KMS-11 (cell line): ENCODE measurements around the gene KCNB1.

Experiments
- H2AFZ ChIP-seq: fragments of 200-600 bp; sonication (generic); 2 replicates; pipeline ENCODE4 v1.6.1; 2016; ENCODE audit warnings: antibody characterized with exemption, mixed run types, low read depth
- H3K27ac ChIP-seq: fragments of 200-600 bp; sonication (generic); 2 replicates; pipeline ENCODE4 v1.6.1; 2016; ENCODE audit warnings: mild to moderate bottlenecking, mixed run types
- H3K27me3 ChIP-seq: fragments of 200-600 bp; sonication (generic); 2 replicates; pipeline ENCODE4 v1.6.1; 2017; ENCODE audit warnings: mild to moderate bottlenecking, low read depth, mixed run types, moderate library complexity; ENCODE audit not compliant: insufficient read depth
- H3K36me3 ChIP-seq: fragments of 200-600 bp; sonication (generic); 2 replicates; pipeline ENCODE4 v1.6.1; 2017; ENCODE audit warnings: mild to moderate bottlenecking, mixed run types; ENCODE audit not compliant: insufficient read depth
- H3K4me1 ChIP-seq: fragments of 200-600 bp; sonication (generic); 2 replicates; pipeline ENCODE4 v1.6.1; 2016; ENCODE audit warnings: mild to moderate bottlenecking, low read depth, mixed run types; ENCODE audit not compliant: poor library complexity, severe bottlenecking
- H3K4me2 ChIP-seq: fragments of 200-600 bp; sonication (generic); 2 replicates; pipeline ENCODE4 v1.7.0; 2016; ENCODE audit warnings: mild to moderate bottlenecking, mixed run types
- H3K4me3 ChIP-seq: fragments of 200-600 bp; sonication (generic); IDR thresholded peaks from 2 replicates; pipeline ENCODE4 v1.6.1; 2017; ENCODE audit warnings: low read depth, low read length, mixed read lengths; ENCODE audit not compliant: insufficient read depth
- H3K79me2 ChIP-seq: fragments of 200-600 bp; sonication (generic); 2 replicates; pipeline ENCODE4 v1.6.1; 2016; ENCODE audit warnings: low read depth, mixed run types; ENCODE audit not compliant: insufficient read depth
- H3K9ac ChIP-seq: fragments of 200-600 bp; sonication (generic); 2 replicates; pipeline ENCODE4 v1.6.1; 2016; ENCODE audit warnings: mild to moderate bottlenecking, mixed run types
- H4K20me1 ChIP-seq: fragments of 200-600 bp; sonication (generic); 2 replicates; pipeline ENCODE4 v1.6.1; 2016; ENCODE audit warnings: mild to moderate bottlenecking, mixed run types; ENCODE audit not compliant: insufficient read depth
- TF ChIP-seq, protein P1 (sequence below): fragments of 200-600 bp; sonication (generic); conservative IDR thresholded peaks from 2 replicates; pipeline ENCODE4 v1.6.1; 2017; ENCODE audit warnings: low read depth, mild to moderate bottlenecking, antibody characterized with exemption, low read length, moderate library complexity, mixed read lengths

Gene KCNB1

DNA sequence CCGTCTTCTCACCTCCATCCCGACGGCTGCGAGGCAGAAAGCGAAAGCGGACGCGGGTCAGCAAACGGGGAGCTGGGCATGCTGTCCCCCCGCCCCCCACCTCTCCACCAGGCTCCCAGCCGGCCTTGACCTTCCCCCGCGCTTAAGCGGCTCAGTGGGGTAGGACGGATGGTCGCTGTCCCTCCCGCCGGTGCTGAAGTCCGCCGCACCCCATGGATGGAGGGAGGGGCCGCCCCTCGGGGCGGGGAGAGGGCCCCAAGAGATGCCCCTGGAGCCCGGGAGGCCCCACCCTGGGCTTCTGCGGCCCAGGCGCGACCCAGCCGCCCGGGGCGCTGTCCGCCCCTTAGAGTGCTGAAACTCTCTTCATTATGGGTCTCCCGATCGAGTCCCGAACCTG is at the start of gene KCNB1:
Gene KCNB1, minus strand, starts transcription at position 48 of the 397 bp plus-strand sequence. CDS start 188 bp downstream, outside the sequence.
- Histone ChIP-seq H3K9ac (no peak within 1 kb of the TSS), H4K20me1 (no peaks in the 10 kb centered on the region), H3K36me3 (no peaks in the 10 kb centered on the region), H2AFZ (no peak within 1 kb of the TSS), H3K79me2 (no peaks in the 10 kb centered on the region), H3K4me2 (no peak within 1 kb of the TSS), H3K4me3 (no peak within 1 kb of the TSS), H3K27ac (no peak within 1 kb of the TSS), H3K4me1 (peaks cover 4% of the 10 kb centered on the region), H3K27me3 (peaks cover 42% of the 10 kb centered on the region)
- TF ChIP-seq, protein P1, sequence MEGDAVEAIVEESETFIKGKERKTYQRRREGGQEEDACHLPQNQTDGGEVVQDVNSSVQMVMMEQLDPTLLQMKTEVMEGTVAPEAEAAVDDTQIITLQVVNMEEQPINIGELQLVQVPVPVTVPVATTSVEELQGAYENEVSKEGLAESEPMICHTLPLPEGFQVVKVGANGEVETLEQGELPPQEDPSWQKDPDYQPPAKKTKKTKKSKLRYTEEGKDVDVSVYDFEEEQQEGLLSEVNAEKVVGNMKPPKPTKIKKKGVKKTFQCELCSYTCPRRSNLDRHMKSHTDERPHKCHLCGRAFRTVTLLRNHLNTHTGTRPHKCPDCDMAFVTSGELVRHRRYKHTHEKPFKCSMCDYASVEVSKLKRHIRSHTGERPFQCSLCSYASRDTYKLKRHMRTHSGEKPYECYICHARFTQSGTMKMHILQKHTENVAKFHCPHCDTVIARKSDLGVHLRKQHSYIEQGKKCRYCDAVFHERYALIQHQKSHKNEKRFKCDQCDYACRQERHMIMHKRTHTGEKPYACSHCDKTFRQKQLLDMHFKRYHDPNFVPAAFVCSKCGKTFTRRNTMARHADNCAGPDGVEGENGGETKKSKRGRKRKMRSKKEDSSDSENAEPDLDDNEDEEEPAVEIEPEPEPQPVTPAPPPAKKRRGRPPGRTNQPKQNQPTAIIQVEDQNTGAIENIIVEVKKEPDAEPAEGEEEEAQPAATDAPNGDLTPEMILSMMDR, result no peak

DNA sequence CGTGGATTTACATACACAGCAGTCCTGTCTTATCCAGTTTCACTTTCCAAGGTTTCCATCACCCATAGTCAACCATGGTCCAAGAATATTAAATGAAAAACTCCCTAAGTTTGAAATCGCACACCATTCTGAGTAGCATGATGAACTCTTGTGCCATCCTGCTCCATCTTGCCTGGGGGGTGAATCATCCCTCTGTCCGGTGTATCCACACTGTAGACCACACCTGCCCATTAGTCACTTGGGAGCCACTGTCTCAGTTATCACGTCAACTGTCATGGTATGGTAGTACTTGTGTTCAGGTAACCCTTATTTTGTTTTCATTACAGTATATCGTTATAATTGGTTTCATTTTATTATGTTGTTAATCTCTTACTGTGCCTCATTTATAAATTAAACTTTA is 47.0 kb upstream of the KCNB1 start:
- no peaks in the 10 kb centered on the region for H3K36me3 ChIP-seq
- H3K4me1 ChIP-seq, result peaks cover 7% of the 10 kb centered on the region
- H3K4me3 ChIP-seq, result no peak overlapping the region
- no peaks in the 10 kb centered on the region for H4K20me1 ChIP-seq
- no peaks in the 10 kb centered on the region for H3K27me3 ChIP-seq
- no peak overlapping the region for H3K4me2 ChIP-seq
- no peak overlapping the region for H3K27ac ChIP-seq
- no peak overlapping the region for H3K9ac ChIP-seq
- TF ChIP-seq, protein P1, result no peak
- no peak overlapping the region for H2AFZ ChIP-seq
- H3K79me2 ChIP-seq, result no peaks in the 10 kb centered on the region

DNA sequence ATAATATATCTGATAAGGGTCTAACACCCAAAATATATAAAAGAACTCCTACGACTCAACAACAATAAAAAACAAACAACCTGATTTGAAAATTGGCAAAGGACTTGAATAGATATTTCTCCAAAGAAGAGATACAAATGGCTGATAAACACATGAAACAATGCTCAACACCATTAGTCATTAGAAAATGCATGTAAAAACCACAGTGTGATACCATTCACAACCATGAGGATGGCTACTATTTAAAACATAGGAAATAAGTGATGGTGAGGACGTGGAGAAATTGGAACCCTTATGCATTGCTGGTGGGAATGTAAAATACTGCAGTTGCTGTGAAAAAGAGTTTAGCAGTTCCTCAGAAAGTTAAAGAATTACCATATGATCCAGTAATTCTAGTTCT is 44.1 kb upstream of the KCNB1 start:
- Histone ChIP-seq H3K9ac (no peak overlapping the region), H3K4me2 (no peak overlapping the region), H2AFZ (no peak overlapping the region), H3K79me2 (no peaks in the 10 kb centered on the region), H3K4me1 (no peaks in the 10 kb centered on the region), H3K4me3 (no peak overlapping the region), H4K20me1 (no peaks in the 10 kb centered on the region), H3K27ac (no peak overlapping the region), H3K36me3 (no peaks in the 10 kb centered on the region), H3K27me3 (no peaks in the 10 kb centered on the region)
- TF ChIP-seq, protein P1, result no peak

DNA sequence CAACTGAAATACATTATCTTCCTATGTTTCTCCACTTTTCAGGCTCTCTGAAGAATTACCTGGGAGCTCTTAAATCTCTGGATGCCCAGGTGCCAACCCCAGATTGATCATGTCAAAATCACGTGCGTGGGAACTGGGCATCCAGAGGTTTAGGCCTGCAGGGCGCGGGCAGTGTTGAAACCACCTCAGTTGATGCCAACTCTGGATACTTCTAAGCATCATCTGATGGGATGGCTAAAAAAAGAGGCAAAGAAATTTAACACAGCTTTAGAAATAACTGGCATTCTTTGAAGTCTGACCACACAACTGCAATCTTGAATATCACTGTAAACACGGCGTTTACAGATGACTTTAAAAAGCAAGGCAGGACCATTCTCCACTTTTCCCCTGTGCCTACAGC is 43.6 kb upstream of the KCNB1 start:
- TF ChIP-seq, protein P1, result no peak

More for the DNA sequence above, 43.6 kb upstream of the KCNB1 start:
- Histone ChIP-seq H3K4me3 (no peak overlapping the region), H3K36me3 (no peaks in the 10 kb centered on the region), H4K20me1 (no peaks in the 10 kb centered on the region), H3K4me1 (no peaks in the 10 kb centered on the region), H3K27me3 (no peaks in the 10 kb centered on the region), H3K79me2 (no peaks in the 10 kb centered on the region), H3K27ac (no peak overlapping the region), H3K9ac (no peak overlapping the region), H2AFZ (no peak overlapping the region), H3K4me2 (no peak overlapping the region)
